Measurements from ENCODE around the gene CLCN2.

The CLCN2 gene

GRCh38 chr3:184339001-184339400, 22.4 kb downstream of the CLCN2 start:
- DNase-seq (ENCODE audit: extremely low read depth, low read depth), result no peak
- TF ChIP-seq CTCF (IDR thresholded peaks at IDR 0.05; ENCODE audit: low read depth, low read length), result no peak

GRCh38 chr3:184338511-184338945, 22.9 kb downstream of the CLCN2 start:
- no peak for DNase-seq (ENCODE audit: extremely low read depth, low read depth)
- no peak; the same call in 1 of the 2 replicates for TF ChIP-seq CTCF (IDR thresholded peaks at IDR 0.05; ENCODE audit: low read depth, low read length)

GRCh38 chr3:184337981-184338380, 23.4 kb downstream of the CLCN2 start:
- no peak for DNase-seq (ENCODE audit: extremely low read depth, low read depth)
- no peak for TF ChIP-seq CTCF (IDR thresholded peaks at IDR 0.05; ENCODE audit: low read depth, low read length)

- no peak for DNase-seq (ENCODE audit: extremely low read depth, low read depth)
- TF ChIP-seq CTCF (IDR thresholded peaks at IDR 0.05; ENCODE audit: low read depth, low read length), result no peak
Measured at GRCh38 chr3:184337399-184337714, 24.0 kb downstream of the CLCN2 start, which contains the start of gene FAM131A. FAM131A (plus strand) TSS chr3:184337600; CDS start chr3:184337631, 31 bp downstream.

- no peak for TF ChIP-seq CTCF (IDR thresholded peaks at IDR 0.05; ENCODE audit: low read depth, low read length)
- no peak for DNase-seq (ENCODE audit: extremely low read depth, low read depth)
Measured at GRCh38 chr3:184336547-184337398, 24.6 kb downstream of the CLCN2 start.

GRCh38 chr3:184335661-184336546, 25.5 kb downstream of the CLCN2 start:
- DNase-seq (ENCODE audit: extremely low read depth, low read depth), result no peak
- no peak for TF ChIP-seq CTCF (IDR thresholded peaks at IDR 0.05; ENCODE audit: low read depth, low read length)

- no peak for DNase-seq (ENCODE audit: extremely low read depth, low read depth)
- no peak for TF ChIP-seq CTCF (IDR thresholded peaks at IDR 0.05; ENCODE audit: low read depth, low read length)
Measured at GRCh38 chr3:184335291-184335660, 26.1 kb downstream of the CLCN2 start.

All from AG09319 (cell line).